COLO829 (cell line): ENCODE results near the gene CEP89.
"Not testable (repeated sequence)": the region's sequence is repeated elsewhere in the genome, so short reads cannot be mapped to it uniquely, and the experiment has no call there.

Experiments used
- DNase-seq: peaks from one replicate; pipeline ENCODE4 v3.0.0; 2012; ENCODE audit warnings: low spot score

Gene CEP89

DNA sequence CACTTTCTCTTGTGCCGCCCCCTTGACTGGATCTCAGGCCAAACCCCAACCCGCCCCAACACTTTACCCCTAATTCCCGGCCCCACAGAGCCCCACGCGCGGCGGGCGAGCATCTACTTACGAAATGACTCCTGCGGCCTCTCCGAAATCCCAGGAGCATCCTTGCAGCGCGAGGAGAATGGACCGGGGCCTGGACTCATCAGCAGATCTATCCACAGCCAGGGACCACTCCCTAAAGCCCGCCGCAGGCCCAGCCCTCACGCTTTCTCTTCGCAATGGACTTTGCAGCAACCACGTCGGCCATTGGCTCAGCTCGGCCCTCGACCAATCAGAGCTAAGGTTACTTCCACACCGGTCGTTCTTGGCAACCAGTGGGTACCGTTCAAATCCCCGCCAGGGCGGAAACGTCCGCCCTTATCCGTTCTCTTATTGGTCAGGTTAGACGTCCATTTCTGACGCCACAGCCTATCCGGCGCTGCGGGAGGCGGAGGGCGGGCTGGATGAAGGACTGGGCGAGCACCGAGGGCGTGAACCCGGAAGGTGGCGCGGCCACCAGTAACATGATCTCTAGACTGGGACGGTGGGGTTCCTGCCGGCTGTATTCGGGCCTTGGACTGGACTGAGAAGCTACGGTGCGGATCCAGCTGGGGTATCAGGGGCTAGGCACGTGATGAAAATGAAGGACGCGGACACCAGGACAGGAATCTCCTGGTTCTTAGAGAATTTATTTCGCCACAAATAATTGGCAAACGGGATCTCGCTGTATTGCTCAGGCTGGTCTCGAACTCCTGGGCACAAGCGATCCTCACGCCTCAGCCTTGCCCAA is at the start of gene CEP89, which contains the start of gene FAAP24:
TSS of gene CEP89 (minus strand) at position 244 of the 826 bp plus-strand sequence. CDS start at position 160, 84 bp downstream.
TSS of gene FAAP24 (plus strand) at position 528 of the 826 bp plus-strand sequence. CDS start 955 bp downstream, outside the sequence.
- DNase-seq = peak; percentile 99

DNA sequence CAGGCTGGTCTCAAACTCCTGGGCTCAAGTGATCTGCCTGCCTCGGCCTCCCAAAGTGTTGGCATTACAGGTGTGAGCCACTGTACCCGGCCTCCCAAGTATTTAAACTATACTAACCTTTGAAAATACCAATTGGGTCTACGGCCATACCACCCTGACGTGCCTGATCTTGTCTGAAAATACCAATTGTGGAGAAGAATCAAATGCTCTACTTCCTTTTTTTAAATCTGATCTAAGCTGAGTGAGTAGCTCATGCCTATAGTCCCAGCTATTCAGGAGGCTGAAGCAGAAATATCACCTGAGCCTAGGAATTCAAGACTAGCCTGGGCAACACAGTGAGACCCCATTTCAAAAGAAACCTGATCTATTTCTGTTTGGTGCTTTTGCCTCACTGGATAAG is 39.1 kb upstream of the CEP89 start:
- not testable (repeated sequence) for DNase-seq

DNA sequence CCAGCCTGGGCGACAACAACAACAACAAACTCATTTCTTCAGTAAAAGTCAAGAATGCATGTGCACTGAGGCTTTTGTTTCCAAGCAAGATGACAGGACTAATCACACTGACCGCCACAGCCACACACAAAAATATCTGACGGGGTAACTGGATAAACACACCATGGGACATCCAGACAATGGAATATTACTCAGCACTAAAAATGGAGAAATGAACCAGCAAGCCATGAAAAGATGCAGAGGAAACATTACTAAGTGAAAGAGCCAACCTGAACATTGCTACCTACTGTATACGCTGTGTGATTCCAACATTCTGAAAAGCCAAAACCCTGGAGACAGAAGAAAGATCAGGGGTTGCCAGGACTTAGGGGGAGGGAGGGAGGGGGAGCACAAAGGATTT is 37.0 kb upstream of the CEP89 start:
- DNase-seq = no peak

DNA sequence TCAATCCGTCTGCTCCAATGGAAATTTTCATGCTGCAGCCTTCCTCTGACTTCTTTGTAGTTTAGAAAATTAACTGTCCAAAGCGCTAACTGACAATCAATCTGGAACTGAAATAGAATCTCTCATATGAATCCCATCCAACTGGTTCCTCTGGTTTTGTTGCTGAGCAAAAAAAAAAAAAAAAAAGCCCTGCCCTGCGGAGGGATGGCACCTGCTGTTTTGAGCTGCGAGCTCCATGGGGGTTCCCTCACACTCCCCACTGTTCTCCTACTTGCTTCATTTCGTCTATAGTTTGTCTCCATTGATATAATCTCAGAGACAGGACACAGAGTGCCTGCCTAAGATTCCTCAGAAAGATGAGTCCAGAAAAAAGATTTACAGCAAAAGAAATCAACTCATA is 33.7 kb upstream of the CEP89 start:
- DNase-seq = no peak

DNA sequence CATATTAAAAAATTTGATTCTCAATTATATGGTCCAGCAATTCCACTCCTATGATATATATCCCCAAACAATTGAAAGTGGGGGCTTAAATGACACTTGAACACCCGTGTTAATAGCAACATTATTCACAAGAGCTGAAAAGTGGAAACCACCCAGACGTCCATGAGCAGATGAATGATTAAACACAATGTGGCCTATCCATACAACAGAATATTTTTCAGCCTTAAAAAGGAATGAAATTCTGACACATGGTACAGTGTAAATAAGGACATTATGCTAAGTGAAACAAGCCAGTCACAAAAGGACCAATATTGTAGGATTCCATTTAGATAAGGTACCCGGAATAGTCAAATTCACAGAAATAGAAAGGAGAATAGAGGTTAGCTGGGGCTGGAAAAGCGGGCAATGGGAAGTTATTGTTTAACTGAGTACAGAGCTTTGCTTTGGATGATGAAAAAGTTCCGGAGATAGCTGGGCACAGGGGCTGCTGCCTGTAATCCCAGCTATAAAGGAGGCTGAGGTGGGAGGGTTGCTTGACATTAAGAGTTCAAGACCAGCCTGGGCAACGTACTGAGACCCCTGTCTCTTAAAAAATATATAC is 31.8 kb upstream of the CEP89 start:
- DNase-seq = not testable (repeated sequence)

DNA sequence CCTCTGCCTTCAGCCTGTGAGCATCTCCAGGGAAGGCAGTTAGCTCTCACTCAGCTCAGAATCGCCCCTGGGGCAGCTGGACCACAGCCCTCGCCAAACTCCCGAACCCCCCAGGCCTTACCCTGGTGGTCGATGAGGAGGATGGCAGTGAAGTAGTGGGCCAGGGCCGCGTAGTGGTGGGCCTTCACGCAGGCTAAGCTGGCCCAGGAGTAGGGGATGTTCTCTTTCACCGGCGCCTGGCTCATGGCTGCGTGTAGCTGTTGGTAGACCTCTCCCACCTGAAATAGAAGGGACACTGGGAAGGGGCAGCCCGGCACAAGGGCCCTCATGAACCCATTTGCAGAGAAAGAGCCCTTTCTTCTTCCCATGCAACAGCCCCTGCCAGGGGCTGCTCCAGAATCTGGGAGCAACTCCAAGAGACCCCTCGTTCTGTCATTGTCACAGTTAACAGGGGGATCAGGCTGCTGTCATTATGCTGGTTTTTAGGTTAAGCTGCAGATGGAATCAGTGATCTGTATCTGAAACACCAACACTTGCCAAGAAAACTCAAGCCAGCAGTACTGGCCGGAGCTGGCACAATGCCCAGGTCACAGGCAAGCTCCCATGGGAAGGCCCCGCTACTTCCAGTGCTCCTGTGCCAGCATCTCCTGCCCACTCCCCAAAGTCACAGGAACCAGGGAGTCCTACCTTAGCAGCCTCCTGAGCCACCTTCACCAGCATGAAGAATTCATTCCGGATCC is 30.5 kb upstream of the CEP89 start:
- not testable (repeated sequence) for DNase-seq

DNA sequence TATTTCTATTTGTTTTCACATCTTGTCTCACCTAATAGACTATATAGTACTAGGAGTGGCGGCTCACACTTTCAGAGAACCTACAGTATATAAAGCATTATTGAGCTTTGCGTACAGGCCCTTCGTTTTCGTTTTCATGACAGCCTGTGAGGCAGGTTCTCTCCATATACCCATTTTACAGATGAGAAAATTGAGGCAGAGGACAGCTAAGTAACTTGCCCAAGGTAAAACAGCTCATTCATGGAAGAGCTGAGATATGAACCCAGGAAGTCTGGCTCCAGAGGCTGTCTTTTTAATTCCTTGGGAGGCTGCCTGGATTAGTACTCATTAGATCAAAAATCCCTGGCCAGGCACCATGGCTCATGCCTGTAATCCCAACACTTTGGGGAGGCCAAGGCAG is 29.2 kb upstream of the CEP89 start:
- DNase-seq = no peak

DNA sequence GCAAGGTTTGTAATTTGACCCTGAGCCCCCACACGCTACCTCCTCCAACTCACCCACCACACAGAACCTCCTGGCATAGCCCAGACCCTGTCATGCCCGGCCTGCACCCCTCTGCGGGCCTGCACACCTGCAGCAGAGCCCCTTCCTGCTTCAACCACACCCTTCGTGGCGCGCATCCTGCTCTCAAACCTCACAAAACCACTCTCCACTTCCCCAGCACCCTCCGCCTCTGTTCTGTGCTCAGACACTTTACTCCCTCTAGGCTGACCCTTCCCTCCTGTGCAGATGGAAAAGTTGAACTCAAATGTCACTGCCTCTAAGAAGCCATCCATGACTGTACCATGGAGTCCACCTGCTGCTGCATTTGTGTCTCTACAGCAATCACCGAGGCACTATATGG is 28.8 kb upstream of the CEP89 start:
- no peak for DNase-seq

DNA sequence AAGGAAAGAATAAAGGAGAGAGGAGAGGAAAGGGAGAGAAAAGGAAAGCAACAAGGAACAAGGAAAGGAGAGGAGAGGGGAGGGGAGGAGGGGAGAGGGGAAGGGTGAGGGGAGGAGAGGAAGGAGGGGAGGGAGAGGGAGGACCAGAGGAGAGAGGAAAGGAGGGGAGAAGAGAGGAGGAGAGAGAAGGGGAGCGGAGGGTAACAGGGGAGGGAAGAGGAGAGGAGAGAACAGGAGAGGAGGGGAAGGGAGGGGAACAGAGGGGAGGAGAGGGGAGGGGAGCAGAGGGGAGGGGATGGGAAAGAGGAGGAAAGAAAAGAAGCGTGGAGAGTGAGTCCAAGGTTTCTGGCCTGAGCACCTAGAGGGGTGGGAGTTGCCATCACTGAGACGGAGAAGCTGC is 27.0 kb upstream of the CEP89 start:
- DNase-seq = no peak

DNA sequence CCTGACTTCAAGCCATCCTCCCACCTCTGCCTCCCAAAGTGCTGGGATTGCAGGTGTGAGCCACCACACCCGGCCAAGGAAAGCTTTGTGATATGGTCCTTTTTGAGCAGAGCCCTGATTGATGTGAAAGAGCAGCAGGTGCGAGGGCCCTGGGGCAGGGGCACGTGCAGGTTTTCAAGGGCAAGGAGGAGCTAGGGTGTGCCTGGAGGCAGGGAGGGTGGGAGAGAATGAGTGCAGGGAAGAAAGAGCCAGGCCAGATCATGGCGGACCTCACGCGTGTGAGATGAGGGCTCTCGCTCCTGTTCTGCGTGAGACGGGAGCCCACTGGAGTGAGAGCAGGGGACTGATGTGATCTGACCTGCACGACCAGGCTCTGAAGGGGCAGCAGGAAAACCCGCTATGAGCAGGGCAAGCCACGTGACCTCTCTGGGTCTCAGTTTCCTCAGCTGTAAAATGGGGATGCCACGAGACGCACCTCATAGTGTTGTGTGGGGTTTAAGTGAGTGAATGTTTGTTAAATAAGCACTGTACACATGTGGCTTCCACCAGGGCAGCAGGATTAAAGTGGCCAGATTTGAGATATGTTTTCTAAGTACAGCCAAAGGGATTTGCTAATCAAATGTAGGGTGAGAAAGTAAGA is 26.1 kb upstream of the CEP89 start:
- no peak for DNase-seq

DNA sequence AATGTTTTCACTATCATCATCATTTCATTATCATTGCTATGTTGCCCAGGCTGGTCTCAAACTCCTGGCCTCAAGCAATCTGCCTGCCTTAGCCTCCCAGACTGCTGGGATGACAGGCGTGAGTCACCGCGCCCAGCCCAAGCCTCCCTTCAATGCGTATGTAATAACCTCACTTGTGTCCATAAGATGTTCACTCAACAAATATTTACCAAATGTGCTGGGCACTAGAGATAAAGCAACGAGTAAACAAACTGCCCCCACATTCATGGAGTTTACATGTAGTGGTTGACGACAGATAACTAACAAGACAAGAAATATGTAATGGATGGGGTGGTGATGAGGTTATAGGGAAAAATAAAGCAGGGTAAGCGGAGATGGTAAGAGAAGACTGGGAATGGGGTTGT is 25.3 kb upstream of the CEP89 start:
- not testable (repeated sequence) for DNase-seq

DNA sequence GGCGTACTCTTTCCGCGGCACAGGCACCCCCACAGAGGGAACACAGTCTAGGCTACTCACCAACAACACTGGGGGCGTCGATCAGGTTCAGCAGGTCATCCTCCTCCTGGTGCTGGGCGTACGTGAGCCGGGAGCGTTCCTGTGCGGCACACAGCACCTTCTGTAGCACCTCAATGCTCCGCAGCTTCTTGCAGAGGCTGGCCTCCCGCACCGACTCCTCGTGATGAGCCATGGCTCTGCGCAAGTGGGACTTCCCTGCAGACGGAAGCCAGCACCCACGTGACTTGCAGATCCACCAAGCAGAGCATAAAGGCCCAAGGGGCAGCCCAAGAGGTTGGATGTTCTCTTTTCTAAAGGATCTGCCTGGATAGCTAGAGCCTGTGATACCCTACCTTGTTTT is 24.2 kb upstream of the CEP89 start:
- not testable (repeated sequence) for DNase-seq

DNA sequence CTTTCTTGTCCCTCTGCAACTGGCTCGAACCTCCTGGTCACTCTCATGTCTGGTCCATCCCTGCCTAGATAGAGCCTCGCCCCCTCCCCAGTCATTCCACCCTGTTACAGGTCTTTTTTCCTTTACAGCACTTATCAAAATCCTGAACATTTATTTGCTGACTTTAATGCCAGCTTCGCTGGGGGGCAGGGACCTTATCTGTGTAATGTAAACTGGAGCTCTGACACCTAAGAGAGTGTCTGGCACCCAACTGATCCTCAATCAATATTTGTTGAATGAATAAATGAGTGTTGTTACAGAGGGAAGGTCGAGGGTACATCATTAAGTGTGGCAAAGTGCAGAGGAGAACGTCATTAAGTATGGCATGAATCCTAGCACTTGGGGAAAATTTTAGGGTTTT is 17.0 kb upstream of the CEP89 start:
- no peak for DNase-seq

DNA sequence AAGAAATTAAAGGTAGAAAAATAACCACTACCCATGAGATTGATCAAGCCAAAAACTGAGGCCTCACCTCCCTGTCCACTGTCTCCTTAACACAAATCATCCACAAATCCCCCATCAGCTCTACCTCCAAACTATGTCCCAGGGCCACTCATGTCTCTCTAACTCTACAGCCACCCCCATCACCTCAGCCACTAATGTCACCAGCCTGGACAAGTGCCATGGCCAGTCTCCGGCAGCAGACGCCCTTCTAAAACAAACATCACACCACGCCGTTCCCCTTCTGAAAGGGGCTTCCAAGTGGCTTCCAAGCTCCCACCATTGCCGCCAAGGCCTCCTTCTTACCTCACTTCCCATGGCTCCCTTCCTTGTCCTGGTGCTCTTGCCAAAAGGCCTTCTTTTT is 16.5 kb upstream of the CEP89 start:
- not testable (repeated sequence) for DNase-seq

DNA sequence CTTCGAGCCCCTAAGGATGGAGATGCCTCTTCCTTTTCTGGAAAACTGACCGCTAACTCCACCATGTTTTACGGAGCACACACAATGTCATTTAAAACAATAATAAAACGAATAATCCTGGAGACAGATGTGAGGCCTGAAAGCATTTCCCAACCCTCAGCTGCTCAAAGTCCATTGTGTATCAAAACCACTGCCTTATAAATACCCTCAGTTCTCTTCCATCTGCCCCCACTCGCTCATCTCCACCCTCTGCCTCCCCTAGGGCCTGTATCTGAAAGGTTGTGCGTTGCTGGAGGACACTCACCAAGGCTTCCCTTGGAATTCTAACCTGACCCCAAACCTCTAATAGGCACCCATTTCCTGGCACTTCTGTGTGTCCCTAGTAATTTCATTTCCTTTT is 10.7 kb upstream of the CEP89 start:
- not testable (repeated sequence) for DNase-seq

DNA sequence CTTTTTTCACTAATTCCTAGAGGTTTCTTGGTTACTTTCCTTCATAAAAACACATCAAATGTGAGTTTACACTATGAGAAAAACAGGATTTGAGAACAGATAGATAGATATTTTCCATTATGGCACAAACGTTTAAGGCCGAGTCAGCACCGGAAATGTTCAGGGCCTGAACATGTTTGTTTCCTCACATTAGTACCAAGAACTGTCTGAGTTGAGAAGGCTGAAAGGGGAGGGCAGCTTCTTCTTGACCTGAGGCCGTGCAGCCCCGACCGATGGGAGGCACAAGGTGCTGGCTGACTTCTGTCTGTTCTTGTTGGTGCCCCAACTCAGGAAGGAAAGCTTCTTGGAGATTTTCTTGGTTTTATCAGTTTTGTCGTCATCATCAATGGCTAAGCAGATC is 8.0 kb upstream of the CEP89 start:
- not testable (repeated sequence) for DNase-seq

DNA sequence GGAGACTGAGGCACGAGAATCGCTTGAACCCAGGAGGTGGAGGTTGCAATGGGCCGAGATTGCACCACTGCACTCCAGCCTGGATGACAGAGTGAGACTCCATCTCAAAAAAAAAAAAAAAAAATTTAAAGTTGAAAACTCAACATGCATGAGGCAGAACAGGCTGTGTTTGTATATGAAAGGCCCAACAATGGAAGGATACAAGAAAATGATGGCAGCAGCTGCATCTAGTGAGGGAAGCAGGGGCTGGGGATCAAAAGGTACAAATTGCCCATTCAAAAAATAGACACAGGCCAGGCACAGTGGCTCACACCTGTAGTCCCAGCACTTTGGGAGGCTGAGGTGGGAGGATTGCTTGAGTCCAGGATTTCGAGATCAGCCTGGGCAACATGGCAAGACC is 6.1 kb upstream of the CEP89 start:
- not testable (repeated sequence) for DNase-seq

DNA sequence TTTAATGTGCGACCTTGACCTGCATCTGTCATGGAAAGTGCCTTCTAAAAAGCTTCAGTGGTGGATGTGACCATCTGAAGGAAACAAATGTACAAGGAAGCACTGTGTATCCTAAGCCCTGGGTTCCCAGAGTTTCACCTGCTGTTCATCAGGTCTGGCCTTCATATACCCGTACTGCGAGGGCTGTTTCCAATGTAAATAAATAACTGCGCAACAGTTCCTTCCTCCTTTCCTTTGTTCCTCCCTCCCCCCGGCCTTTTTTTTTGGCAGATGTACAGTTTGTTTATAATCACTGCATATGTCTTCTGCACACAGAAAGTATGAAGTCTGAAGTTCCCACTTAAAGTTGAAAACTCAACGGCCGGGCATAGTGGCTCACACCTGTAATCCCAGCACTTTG is 5.5 kb upstream of the CEP89 start:
- no peak for DNase-seq

DNA sequence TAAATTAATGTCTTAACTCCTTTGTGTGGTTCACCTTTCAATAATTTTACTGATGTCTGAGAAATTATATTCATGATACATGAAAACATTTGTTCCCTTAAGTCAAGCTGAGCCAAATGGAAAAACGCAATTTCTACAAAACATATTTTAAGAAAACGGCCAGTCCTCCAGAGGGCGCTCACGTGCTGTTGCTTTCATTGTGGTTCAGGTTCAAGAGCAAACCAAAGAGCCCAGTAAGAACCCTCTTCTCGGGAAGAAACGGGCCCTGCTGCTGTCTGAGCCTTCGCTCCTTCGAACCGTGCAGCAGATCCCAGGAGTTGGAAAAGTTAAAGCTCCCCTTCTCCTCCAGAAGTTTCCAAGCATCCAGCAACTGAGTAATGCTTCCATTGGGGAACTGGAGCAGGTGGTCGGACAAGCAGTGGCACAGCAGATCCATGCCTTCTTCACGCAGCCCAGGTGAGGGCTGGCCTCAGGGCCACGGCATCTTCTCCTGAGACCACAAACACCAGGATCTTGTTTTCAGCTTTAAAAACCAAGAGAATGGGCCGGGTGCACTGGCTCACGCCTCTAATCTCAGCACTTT is 4.6 kb upstream of the CEP89 start:
- peak; percentile 49 for DNase-seq

DNA sequence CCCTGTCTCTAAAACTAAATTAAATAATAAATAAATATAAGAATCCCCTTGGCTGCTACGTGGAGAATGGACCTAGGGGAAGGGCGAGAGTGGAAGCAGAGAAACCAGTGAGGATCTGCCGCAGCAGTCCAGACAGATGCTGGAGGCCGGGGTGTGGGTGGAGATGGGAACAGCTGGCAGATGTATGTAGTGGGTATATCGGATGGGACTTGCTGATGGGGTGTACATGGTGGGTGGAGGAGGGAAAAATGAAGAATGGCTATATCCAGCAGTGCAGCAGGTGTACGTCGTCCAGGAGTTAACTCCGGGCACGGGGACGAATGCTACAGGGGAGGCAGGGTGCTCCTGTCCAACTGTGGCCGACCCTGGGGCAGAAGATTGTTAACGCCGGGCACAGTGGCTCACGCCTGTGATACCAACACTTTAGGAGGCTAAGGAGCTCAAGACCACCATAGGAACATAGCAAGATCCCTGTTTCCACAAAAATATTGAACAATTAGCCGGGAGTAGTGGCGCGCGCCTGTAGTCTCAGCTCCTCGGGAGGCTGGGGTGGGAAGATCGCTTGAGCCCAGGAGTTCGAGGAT is 654 bp downstream of the CEP89 start:
- no peak for DNase-seq

DNA sequence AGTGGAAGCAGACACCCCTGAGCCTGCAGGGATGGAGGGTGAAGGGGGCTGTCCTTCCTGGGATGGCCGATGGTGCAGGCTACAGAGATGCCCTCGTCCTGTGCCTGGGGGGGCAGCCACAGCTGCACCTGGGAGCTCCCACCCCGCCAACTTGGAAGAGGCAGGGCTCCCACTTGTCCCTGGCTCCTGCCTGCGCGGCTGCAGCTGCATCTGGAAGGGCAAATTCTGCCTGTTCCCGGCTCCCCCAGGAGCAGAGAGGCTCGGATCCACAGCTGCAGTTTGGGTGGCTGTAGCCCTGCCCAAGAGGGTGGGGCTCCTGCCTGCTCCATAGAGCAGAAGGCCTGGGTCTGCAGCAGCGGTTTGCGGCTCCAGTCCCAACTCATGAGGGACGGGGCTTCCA is 2.2 kb downstream of the CEP89 start:
- DNase-seq = no peak

DNA sequence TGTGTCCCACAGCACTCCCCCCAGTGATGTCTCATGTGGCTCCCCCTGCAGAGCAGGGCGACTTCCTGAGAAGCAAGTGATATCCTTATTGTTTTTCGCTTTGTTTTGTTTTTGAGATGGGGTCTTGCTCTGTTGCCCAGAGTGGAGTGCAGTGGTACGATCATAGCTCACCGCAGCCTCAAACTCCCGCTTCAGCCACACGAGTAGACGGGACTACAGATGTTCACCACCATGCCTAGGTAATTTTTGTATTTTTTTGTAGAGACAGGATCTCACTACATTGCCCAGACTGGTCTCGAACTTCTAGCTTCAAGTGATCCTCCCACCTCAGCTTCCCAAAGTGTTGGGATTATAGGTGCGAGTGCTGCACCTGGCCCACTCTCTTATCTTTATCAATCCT is 5.0 kb downstream of the CEP89 start:
- DNase-seq = no peak
